ENCODE measurements around the gene SLC26A8.

DNA sequence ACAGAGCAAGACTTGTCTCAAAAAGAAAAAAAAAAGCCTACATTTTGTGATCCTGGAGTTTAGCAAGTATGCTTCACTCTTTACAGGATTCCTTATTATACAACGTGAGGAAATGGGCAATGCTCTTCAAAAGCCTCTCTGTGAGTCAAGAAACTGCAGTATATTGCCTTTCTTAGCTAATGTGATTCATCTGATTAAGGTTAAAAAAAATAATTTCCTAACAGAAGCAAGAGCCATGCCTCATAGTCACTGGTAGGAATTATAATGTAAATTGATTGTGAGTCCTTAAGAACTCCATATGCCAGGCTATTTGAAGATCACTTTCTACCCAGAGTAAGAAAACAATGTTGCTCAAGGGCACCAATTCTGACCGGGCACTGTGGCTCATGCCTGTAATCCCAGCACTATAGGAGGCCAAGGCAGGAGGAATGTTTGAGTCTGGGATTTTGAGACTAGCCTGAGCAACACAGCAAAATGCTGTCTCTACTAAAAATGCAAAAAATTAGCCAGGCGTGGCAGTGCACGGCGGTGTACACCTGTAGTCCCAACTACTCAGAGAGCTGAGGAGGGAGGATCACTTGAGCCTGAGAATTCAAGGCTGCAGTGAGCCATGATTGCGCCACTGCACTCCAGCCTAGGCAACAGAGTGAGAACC is 43.3 kb downstream of the SLC26A8 start:
- TF ChIP-seq RXRA (CRISPR knock-in tag; IDR thresholded peaks at IDR 0.05), result no peak
- TF ChIP-seq, protein P1, sequence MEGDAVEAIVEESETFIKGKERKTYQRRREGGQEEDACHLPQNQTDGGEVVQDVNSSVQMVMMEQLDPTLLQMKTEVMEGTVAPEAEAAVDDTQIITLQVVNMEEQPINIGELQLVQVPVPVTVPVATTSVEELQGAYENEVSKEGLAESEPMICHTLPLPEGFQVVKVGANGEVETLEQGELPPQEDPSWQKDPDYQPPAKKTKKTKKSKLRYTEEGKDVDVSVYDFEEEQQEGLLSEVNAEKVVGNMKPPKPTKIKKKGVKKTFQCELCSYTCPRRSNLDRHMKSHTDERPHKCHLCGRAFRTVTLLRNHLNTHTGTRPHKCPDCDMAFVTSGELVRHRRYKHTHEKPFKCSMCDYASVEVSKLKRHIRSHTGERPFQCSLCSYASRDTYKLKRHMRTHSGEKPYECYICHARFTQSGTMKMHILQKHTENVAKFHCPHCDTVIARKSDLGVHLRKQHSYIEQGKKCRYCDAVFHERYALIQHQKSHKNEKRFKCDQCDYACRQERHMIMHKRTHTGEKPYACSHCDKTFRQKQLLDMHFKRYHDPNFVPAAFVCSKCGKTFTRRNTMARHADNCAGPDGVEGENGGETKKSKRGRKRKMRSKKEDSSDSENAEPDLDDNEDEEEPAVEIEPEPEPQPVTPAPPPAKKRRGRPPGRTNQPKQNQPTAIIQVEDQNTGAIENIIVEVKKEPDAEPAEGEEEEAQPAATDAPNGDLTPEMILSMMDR (CRISPR knock-in tag; IDR thresholded peaks at IDR 0.05), result no peak
- no peak for TF ChIP-seq POLR2AphosphoS5 (IDR thresholded peaks at IDR 0.05; ENCODE audit: low read depth, low read length)
